Suprapubic skin (tissue), 4 donors: Measurements from ENCODE around the gene CCR5. TPM values are rescaled to one million over a fixed set of nuclear protein-coding genes. Genes with fewer than 3 reads are reported as not detected.

Source experiments
- DNase-seq, 2 donors: peaks; one replicate each; pipeline ENCODE4 v3.0.0-alpha.2; 2019; ENCODE audit warnings: low spot score in 2 of 2
- H3K27ac ChIP-seq: fragments of 200-600 bp; sonication (generic); one replicate; pipeline ENCODE4 v1.5.1; 2019
- H3K27me3 ChIP-seq: fragments of 200-600 bp; sonication (generic); one replicate; pipeline ENCODE4 v1.5.1; 2019
- H3K36me3 ChIP-seq: fragments of 200-600 bp; sonication (generic); one replicate; pipeline ENCODE4 v1.5.1; 2019
- H3K4me1 ChIP-seq: fragments of 200-600 bp; sonication (generic); one replicate; pipeline ENCODE4 v1.5.1; 2019
- H3K4me3 ChIP-seq: fragments of 200-600 bp; sonication (generic); one replicate; pipeline ENCODE4 v1.5.1; 2019; ENCODE audit warnings: mild to moderate bottlenecking
- H3K9me3 ChIP-seq: fragments of 200-600 bp; sonication (generic); one replicate; pipeline ENCODE4 v1.5.1; 2019
- CTCF ChIP-seq, 2 donors: fragments of 200-600 bp in 1 of 2; fragments of 450-650 bp in 1 of 2; sonication (generic) in 1 of 2; IDR thresholded peaks; one replicate each; pipeline ENCODE4 v1.5.1; 2016 to 2019; ENCODE audit warnings: antibody characterized with exemption in 2 of 2, mild to moderate bottlenecking in 1 of 2, moderate library complexity in 1 of 2
- EP300 ChIP-seq: sonication (generic); formaldehyde crosslinking; IDR thresholded peaks from one replicate; pipeline ENCODE4 v1.6.1; 2017; ENCODE audit warnings: antibody characterized with exemption
- POLR2A ChIP-seq, 2 donors: fragments of 450-650 bp; IDR thresholded peaks; one replicate each; pipeline ENCODE4 v1.6.1; 2017; ENCODE audit warnings: antibody characterized with exemption in 2 of 2, mild to moderate bottlenecking in 2 of 2, moderate library complexity in 2 of 2
- POLR2AphosphoS5 ChIP-seq, 3 donors: sonication (generic); formaldehyde crosslinking; IDR thresholded peaks; one replicate each; pipeline ENCODE4 v1.6.1; 2017; ENCODE audit warnings: antibody characterized with exemption in 3 of 3
- WGBS: methylation state at CpG from one replicate; pipeline ENCODE4 v1.1.5; 2018; 5-methylcytosine and 5-hydroxymethylcytosine counted together
- total RNA-seq, 4 donors: library from RNA; depleted of rRNA; stranded (reverse); fragments of >200 nt; gene quantifications; one replicate each; pipeline ENCODE4 v1.1.0, GENCODE V29; 2016

The CCR5 gene
- total RNA-seq, 4 donors from 2014 or later = 0.34 to 1.3 TPM; not detected in 2

GRCh38 chr3:46416811-46417510 lies 46.2 kb downstream of the CCR5 start:
- no peak for DNase-seq
- TF ChIP-seq POLR2A (IDR thresholded peaks at IDR 0.05) (no peak), CTCF (IDR thresholded peaks at IDR 0.05) (no peak), POLR2AphosphoS5 (IDR thresholded peaks at IDR 0.05) (no peak), EP300 (no peak)
- H3K27ac ChIP-seq = no peak overlapping the region
- H3K4me1 ChIP-seq = no peaks in the 10 kb centered on the region
- 84% methylated on average over 7 of the region's 7 CpGs for WGBS
- no peaks in the 10 kb centered on the region for H3K9me3 ChIP-seq
- no peaks in the 10 kb centered on the region for H3K27me3 ChIP-seq
- no peaks in the 10 kb centered on the region for H3K36me3 ChIP-seq
- no peak overlapping the region for H3K4me3 ChIP-seq

- Histone ChIP-seq H3K9me3 (no peaks in the 10 kb centered on the region), H3K4me1 (peaks cover 2% of the 10 kb centered on the region), H3K36me3 (no peaks in the 10 kb centered on the region), H3K27ac (no peak overlapping the region), H3K4me3 (no peak overlapping the region), H3K27me3 (no peaks in the 10 kb centered on the region)
- no peak for DNase-seq
- 78% methylated on average over 8 of the region's 9 CpGs for WGBS
- no peak for TF ChIP-seq CTCF (IDR thresholded peaks at IDR 0.05)
- no peak for TF ChIP-seq EP300
- no peak for TF ChIP-seq POLR2AphosphoS5 (IDR thresholded peaks at IDR 0.05)
- no peak for TF ChIP-seq POLR2A (IDR thresholded peaks at IDR 0.05)
Measured at GRCh38 chr3:46417841-46418611, 47.3 kb downstream of the CCR5 start.

- no peak for TF ChIP-seq EP300
- TF ChIP-seq POLR2AphosphoS5 (IDR thresholded peaks at IDR 0.05) = no peak
- no peak for TF ChIP-seq POLR2A (IDR thresholded peaks at IDR 0.05)
- TF ChIP-seq CTCF (IDR thresholded peaks at IDR 0.05) = no peak
- H3K9me3 ChIP-seq = no peaks in the 10 kb centered on the region
- H3K27me3 ChIP-seq = no peaks in the 10 kb centered on the region
- 100% methylated on average over 4 of the region's 4 CpGs for WGBS
- H3K27ac ChIP-seq = no peak overlapping the region
- DNase-seq = no peak
- no peaks in the 10 kb centered on the region for H3K36me3 ChIP-seq
- no peak overlapping the region for H3K4me3 ChIP-seq
- H3K4me1 ChIP-seq = peaks cover 9% of the 10 kb centered on the region
Measured at GRCh38 chr3:46419816-46420215, 49.1 kb downstream of the CCR5 start.

- no peaks in the 10 kb centered on the region for H3K9me3 ChIP-seq
- H3K4me1 ChIP-seq = peaks cover 9% of the 10 kb centered on the region
- WGBS = 89% methylated on average over 2 of the region's 2 CpGs
- H3K27me3 ChIP-seq = no peaks in the 10 kb centered on the region
- DNase-seq = no peak
- H3K4me3 ChIP-seq = no peak overlapping the region
- no peaks in the 10 kb centered on the region for H3K36me3 ChIP-seq
- TF ChIP-seq POLR2AphosphoS5 (IDR thresholded peaks at IDR 0.05) (no peak), POLR2A (IDR thresholded peaks at IDR 0.05) (no peak), CTCF (IDR thresholded peaks at IDR 0.05) (no peak), EP300 (no peak)
- H3K27ac ChIP-seq = no peak overlapping the region
Measured at GRCh38 chr3:46420931-46421330, 50.2 kb downstream of the CCR5 start.

- DNase-seq = no peak
- WGBS = 69% methylated on average over 4 of the region's 6 CpGs
- Histone ChIP-seq H3K4me1 (peaks cover 9% of the 10 kb centered on the region), H3K4me3 (no peak overlapping the region), H3K27me3 (no peaks in the 10 kb centered on the region), H3K36me3 (no peaks in the 10 kb centered on the region), H3K9me3 (no peaks in the 10 kb centered on the region), H3K27ac (no peak overlapping the region)
- no peak for TF ChIP-seq POLR2AphosphoS5 (IDR thresholded peaks at IDR 0.05)
- TF ChIP-seq EP300 = no peak
- no peak for TF ChIP-seq POLR2A (IDR thresholded peaks at IDR 0.05)
- no peak for TF ChIP-seq CTCF (IDR thresholded peaks at IDR 0.05)
Measured at GRCh38 chr3:46422617-46423016, 51.9 kb downstream of the CCR5 start.
